CD4-positive, CD25-positive, alpha-beta regulatory T cell (primary cell): Measurements from ENCODE around the gene ACOX3. TPM values are rescaled to one million over a fixed set of nuclear protein-coding genes. Genes with fewer than 3 reads are reported as not detected.
A peak's percentile ranks its signal among the peaks of the same experiment; 100 is the strongest.

Source experiments
- ATAC-seq, 2 donors: fragments of 150-1000 bp; cut with Tn5 transposase; one replicate each; pipeline ENCODE4 v1.10.0; 2021; ENCODE audit warnings: low read depth in 2 of 2, moderate number of reproducible peaks in 2 of 2, moderate library complexity in 1 of 2
- DNase-seq, 3 donors: peaks; one replicate each; pipeline versions ENCODE4 v3.0.0 to v3.0.0-alpha.2; 2012 to 2022; ENCODE audit warnings: mixed read lengths in 1 of 3
- H3K27ac ChIP-seq: one replicate; pipeline ENCODE4 v1.7.0; 2013; ENCODE audit warnings: mild to moderate bottlenecking, low read length; ENCODE audit not compliant: insufficient read depth, poor library complexity, severe bottlenecking
- H3K27me3 ChIP-seq: one replicate; pipeline ENCODE4 v1.7.0; 2013; ENCODE audit warnings: low read length; ENCODE audit not compliant: control insufficient read depth, insufficient read depth
- H3K36me3 ChIP-seq: one replicate; pipeline ENCODE4 v1.7.0; 2013; ENCODE audit warnings: mild to moderate bottlenecking, low read length, moderate library complexity; ENCODE audit not compliant: control insufficient read depth, insufficient read depth
- H3K4me1 ChIP-seq: 2 replicates; pipeline ENCODE4 v1.7.0; 2013; ENCODE audit warnings: mild to moderate bottlenecking, low read length; ENCODE audit not compliant: insufficient read depth, control insufficient read depth, poor library complexity, severe bottlenecking
- H3K4me3 ChIP-seq: one replicate; pipeline ENCODE4 v1.7.0; 2013; ENCODE audit warnings: low read depth, mild to moderate bottlenecking, low read length, moderate library complexity
- H3K9me3 ChIP-seq, 2 experiments: 1 replicate in 1 of 2; 2 replicates in 1 of 2; pipeline ENCODE4 v1.7.0; 2013; ENCODE audit warnings: low read length in 2 of 2, mild to moderate bottlenecking in 1 of 2, moderate library complexity in 1 of 2; ENCODE audit not compliant: control insufficient read depth in 2 of 2
- H3K27ac Mint-ChIP-seq, 3 donors: one replicate each; pipeline ENCODE4 v1.8.0; 2020 to 2022; ENCODE audit warnings: mild to moderate bottlenecking in 3 of 3, mixed read lengths in 3 of 3, moderate library complexity in 2 of 3
- H3K27me3 Mint-ChIP-seq: one replicate; pipeline ENCODE4 v1.8.0; 2022; ENCODE audit warnings: mild to moderate bottlenecking, mixed read lengths
- H3K36me3 Mint-ChIP-seq: one replicate; pipeline ENCODE4 v1.8.0; 2020; ENCODE audit warnings: mixed read lengths
- H3K4me1 Mint-ChIP-seq, 4 donors: one replicate each; pipeline ENCODE4 v1.8.0; 2020 to 2022; ENCODE audit warnings: mixed read lengths in 4 of 4, mild to moderate bottlenecking in 1 of 4
- H3K4me3 Mint-ChIP-seq, 4 donors: one replicate each; pipeline ENCODE4 v1.8.0; 2020 to 2022; ENCODE audit warnings: mild to moderate bottlenecking in 4 of 4, mixed read lengths in 4 of 4, moderate library complexity in 3 of 4
- H3K9me3 Mint-ChIP-seq, 7 donors: one replicate each; pipeline ENCODE4 v1.8.0; 2020 to 2022; ENCODE audit warnings: mixed read lengths in 7 of 7, mild to moderate bottlenecking in 3 of 7, moderate library complexity in 2 of 7
- polyA plus RNA-seq, 4 donors: library from polyadenylated mRNA; unstranded; fragments of 300-500 nt; fragmentation: Illumina TruSeq; gene quantifications; one replicate each; pipeline ENCODE4 v1.2.3, GENCODE V29; 2021
- total RNA-seq: library from RNA; stranded (reverse); gene quantifications from one replicate; pipeline ENCODE4 v1.2.3, GENCODE V29; 2022

ACOX3 gene
- total and polyA plus RNA-seq, 5 donors from 2014 or later, result 13.0 to 22.0 (median 14.2) TPM

GRCh38 chr4:8381814-8382581, 58.5 kb downstream of the ACOX3 start:
- H3K4me1 Mint-ChIP-seq, result no peaks in the 10 kb centered on the region
- peaks cover 21% of the 10 kb centered on the region for H3K36me3 Mint-ChIP-seq
- H3K4me1 ChIP-seq, result no peaks in the 10 kb centered on the region
- no peak for DNase-seq
- no peak overlapping the region for H3K4me3 Mint-ChIP-seq
- H3K4me3 ChIP-seq, result no peak overlapping the region
- no peak overlapping the region for H3K27ac Mint-ChIP-seq
- H3K9me3 Mint-ChIP-seq, result no peaks in the 10 kb centered on the region
- H3K9me3 ChIP-seq, result no peaks in the 10 kb centered on the region
- peaks cover 9% of the 10 kb centered on the region for H3K36me3 ChIP-seq
- no peaks in the 10 kb centered on the region for H3K27me3 ChIP-seq
- H3K27me3 Mint-ChIP-seq, result no peaks in the 10 kb centered on the region
- no peak overlapping the region for H3K27ac ChIP-seq
- ATAC-seq, result no peak

DNA sequence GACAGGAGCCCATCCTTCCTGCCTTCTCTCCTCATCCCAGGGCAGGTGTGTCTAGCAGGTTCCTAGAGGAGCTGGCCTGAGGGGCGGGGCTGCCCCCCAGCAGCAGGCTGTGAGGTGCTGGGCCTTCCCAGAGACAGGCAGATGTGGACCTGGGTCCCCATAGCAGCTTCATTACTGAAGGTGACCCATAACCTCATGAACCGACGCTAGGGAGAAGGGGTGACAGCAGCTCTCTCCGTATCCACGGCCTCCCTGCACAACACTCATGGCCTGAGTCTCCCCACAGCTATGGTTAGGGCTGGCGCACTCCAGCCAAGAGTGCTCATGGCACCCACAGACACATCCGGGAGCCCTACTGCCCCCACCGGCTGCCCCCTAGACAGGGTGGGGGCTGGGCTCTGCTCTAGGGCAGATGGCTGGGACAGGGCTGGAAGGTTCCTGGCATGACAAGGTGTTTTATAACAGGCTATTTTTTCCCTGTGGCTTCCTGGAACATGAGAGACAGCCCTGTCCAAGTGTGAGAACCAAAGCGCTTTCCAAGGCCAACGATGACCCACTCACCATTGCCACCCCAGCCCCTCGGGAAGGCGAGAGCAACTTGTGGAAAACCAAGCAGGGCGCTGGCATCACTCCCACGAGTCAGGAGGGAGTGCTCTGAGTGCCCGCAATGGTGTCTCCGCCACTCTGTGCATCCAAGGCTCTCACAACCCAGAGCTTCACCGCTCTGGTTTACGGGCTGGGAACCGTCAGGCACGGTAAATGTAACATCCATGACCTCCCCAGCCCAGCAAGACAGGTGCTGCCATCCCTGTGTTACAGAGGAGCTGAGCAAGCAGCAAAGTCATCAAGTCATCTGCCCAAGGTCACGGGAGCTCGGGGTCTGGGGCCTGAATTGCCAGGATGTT, 59.8 kb downstream of the ACOX3 start:
- H3K27ac Mint-ChIP-seq, result no peak overlapping the region
- no peak overlapping the region for H3K27ac ChIP-seq
- H3K4me3 Mint-ChIP-seq, result no peak overlapping the region
- peaks cover 19% of the 10 kb centered on the region for H3K36me3 Mint-ChIP-seq
- H3K4me3 ChIP-seq, result no peak overlapping the region
- no peaks in the 10 kb centered on the region for H3K9me3 Mint-ChIP-seq
- no peaks in the 10 kb centered on the region for H3K27me3 ChIP-seq
- H3K4me1 ChIP-seq, result no peaks in the 10 kb centered on the region
- no peak for DNase-seq
- H3K36me3 ChIP-seq, result peaks cover 4% of the 10 kb centered on the region
- no peaks in the 10 kb centered on the region for H3K27me3 Mint-ChIP-seq
- ATAC-seq, result no peak
- H3K4me1 Mint-ChIP-seq, result no peaks in the 10 kb centered on the region
- no peaks in the 10 kb centered on the region for H3K9me3 ChIP-seq

- Histone ChIP-seq H3K27ac (no peak overlapping the region), H3K9me3 (no peaks in the 10 kb centered on the region), H3K36me3 (peaks cover 3% of the 10 kb centered on the region), H3K4me1 (no peaks in the 10 kb centered on the region), H3K27me3 (no peaks in the 10 kb centered on the region), H3K4me3 (no peak overlapping the region)
- no peak overlapping the region for H3K4me3 Mint-ChIP-seq
- peaks cover 12% of the 10 kb centered on the region for H3K36me3 Mint-ChIP-seq
- DNase-seq (no peak), ATAC-seq (no peak)
- no peak overlapping the region for H3K27ac Mint-ChIP-seq
- H3K27me3 Mint-ChIP-seq, result no peaks in the 10 kb centered on the region
- no peaks in the 10 kb centered on the region for H3K9me3 Mint-ChIP-seq
- H3K4me1 Mint-ChIP-seq, result no peaks in the 10 kb centered on the region
Measured at GRCh38 chr4:8379771-8380170, 60.8 kb downstream of the ACOX3 start.

DNA sequence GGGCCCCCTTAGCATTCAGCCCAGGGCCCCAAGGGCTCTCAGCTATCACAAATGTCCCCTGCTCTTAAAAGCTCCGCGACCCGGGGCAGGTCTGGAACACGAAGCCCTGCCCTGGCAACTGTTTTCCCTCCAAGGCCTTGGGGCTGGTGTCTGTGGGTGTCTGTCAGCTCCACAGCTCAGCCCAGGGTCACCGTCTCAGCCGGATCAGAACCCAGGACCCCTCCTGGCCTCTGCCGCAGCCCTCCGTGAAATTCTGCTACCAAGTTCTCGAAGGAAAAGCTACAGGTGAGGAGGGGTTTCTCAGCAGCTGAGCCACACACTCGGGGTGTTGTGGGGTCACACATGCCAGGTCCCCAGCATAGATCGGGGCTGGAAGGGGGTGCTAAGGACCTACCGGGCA, 61.2 kb downstream of the ACOX3 start:
- Mint-ChIP-seq H3K27ac (no peak overlapping the region), H3K36me3 (peaks cover 12% of the 10 kb centered on the region)

DNA sequence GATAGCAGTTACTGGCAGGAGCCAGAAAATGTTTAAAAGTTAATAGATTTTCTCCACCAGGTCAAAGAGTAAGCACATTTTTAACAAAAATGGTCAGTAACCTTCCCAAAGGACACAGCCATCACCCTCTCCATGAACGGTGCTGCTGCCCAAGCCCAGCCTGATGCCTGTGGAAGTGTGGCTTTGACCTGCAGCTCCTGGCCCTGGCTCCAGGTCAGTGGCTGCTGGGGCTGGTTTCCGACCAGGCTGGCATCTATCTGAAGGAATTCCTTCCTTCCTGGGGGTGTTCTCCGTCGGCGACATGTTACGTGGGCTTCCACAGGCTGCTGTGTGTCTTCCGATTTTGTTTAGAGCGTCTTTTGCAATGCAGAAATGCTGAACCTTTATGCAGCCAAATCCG, 61.7 kb downstream of the ACOX3 start:
- DNase-seq (no peak), ATAC-seq (no peak)
- no peak overlapping the region for H3K4me3 ChIP-seq

More for the DNA sequence above, 61.2 kb downstream of the ACOX3 start:
- Mint-ChIP-seq H3K27me3 (no peaks in the 10 kb centered on the region), H3K4me3 (no peak overlapping the region), H3K9me3 (no peaks in the 10 kb centered on the region), H3K4me1 (no peaks in the 10 kb centered on the region)
- DNase-seq, result no peak
- H3K4me3 ChIP-seq, result no peak overlapping the region
- no peak overlapping the region for H3K27ac ChIP-seq
- no peak for ATAC-seq
- no peaks in the 10 kb centered on the region for H3K27me3 ChIP-seq
- H3K9me3 ChIP-seq, result no peaks in the 10 kb centered on the region
- peaks cover 3% of the 10 kb centered on the region for H3K36me3 ChIP-seq
- no peaks in the 10 kb centered on the region for H3K4me1 ChIP-seq

DNA sequence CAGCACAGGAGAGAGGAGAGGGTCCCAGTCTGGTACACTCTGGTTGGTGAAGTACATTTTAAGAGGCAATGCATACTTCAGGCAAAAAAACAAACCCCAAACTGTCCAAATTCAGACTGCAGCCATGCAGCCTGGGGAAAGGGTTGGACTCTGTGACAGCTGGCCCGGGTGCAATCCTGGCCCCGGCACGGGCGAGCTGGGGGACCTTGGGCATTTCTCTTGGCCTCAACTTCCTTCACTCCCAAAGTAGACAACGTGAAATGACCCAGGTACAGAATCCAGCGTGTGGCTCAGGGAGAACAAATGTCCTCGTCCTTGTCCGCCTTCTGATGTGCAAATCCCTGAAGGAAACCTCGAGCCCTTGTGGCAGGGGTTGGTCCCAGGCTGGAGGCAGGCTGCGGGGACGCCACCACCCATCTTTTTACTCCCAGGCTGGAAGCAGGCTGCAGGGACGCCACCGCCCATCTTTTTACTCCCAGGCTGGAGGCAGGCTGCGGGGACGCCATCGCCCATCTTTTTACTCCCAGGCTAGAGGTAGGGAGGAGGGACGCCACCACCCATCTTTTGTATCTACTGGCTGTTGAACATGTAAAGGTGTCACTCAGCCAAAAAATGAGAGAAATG, 62.3 kb downstream of the ACOX3 start:
- H3K4me3 Mint-ChIP-seq, result peak overlapping the region in 1 of 4 donors; percentile 58
- peak overlapping the region in 1 of 3 donors; percentile 42 for H3K27ac Mint-ChIP-seq
- no peak overlapping the region for H3K4me3 ChIP-seq
- no peaks in the 10 kb centered on the region for H3K4me1 ChIP-seq
- H3K36me3 Mint-ChIP-seq, result peaks cover 12% of the 10 kb centered on the region
- ATAC-seq (no peak), DNase-seq (no peak)
- H3K9me3 ChIP-seq, result no peaks in the 10 kb centered on the region
- H3K27me3 Mint-ChIP-seq, result no peaks in the 10 kb centered on the region
- H3K4me1 Mint-ChIP-seq, result no peaks in the 10 kb centered on the region
- no peak overlapping the region for H3K27ac ChIP-seq
- no peaks in the 10 kb centered on the region for H3K27me3 ChIP-seq
- H3K9me3 Mint-ChIP-seq, result no peaks in the 10 kb centered on the region
- peaks cover 3% of the 10 kb centered on the region for H3K36me3 ChIP-seq

More for the DNA sequence above, 61.7 kb downstream of the ACOX3 start:
- no peaks in the 10 kb centered on the region for H3K27me3 Mint-ChIP-seq
- H3K9me3 Mint-ChIP-seq, result no peaks in the 10 kb centered on the region
- Histone ChIP-seq H3K36me3 (peaks cover 3% of the 10 kb centered on the region), H3K9me3 (no peaks in the 10 kb centered on the region), H3K27me3 (no peaks in the 10 kb centered on the region), H3K27ac (no peak overlapping the region), H3K4me1 (no peaks in the 10 kb centered on the region)
- H3K4me1 Mint-ChIP-seq, result no peaks in the 10 kb centered on the region
- no peak overlapping the region for H3K4me3 Mint-ChIP-seq
- peak overlapping the region in 1 of 3 donors; percentile 26 for H3K27ac Mint-ChIP-seq
- H3K36me3 Mint-ChIP-seq, result peaks cover 8% of the 10 kb centered on the region

DNA sequence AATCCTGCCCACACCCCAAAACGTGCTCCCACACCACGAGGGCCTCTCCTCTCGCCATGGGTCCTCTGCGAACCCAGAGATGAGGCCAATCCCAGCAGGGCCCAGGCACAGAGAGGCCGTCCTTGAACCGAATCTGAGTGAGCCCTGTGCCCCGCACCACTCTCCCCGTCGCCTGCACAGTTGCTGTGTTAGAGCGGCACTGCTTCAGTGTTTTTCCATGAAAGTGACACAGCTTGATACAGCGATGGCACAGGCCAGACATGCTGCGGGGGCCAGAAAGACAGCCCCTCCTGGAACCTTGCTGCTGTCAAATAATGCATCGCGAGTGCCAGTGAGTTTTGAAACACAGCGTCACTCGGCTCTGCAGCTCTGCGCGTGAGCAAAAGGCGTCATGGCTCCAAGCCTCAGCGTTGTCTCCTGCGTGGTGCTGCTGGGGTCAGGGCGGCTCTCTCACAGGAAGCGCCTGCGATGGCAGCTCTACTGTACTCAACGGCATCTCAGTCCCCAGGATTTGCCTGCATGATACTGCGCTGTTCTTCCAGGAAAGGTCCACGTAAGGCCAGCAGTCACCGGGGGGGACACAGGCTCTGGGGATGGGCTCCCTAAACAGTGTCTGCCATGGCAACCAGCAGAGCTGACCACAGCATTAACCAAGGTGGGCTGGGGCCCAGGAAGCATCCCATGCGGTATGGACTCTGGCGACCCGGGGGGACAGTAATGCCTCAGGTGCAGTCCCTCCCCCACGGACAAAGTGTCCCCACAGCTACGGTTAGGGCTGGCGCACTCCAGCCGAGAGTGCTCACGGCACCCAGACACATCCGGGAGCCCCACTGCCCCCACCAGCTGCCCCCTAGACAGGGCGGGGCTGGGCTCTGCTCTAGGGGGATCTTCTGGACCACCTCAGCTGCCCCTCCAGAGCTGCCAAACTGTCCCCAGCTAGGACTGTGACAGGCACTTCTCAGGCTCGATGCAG, 63.1 kb downstream of the ACOX3 start:
- Mint-ChIP-seq H3K4me1 (no peaks in the 10 kb centered on the region), H3K36me3 (peaks cover 14% of the 10 kb centered on the region), H3K4me3 (no peak overlapping the region), H3K9me3 (no peaks in the 10 kb centered on the region), H3K27me3 (no peaks in the 10 kb centered on the region), H3K27ac (peak overlapping the region in 1 of 3 donors; percentile 74)
- ATAC-seq (no peak), DNase-seq (no peak)
- Histone ChIP-seq H3K36me3 (peaks cover 3% of the 10 kb centered on the region), H3K4me3 (no peak overlapping the region), H3K27ac (no peak overlapping the region), H3K9me3 (no peaks in the 10 kb centered on the region), H3K4me1 (no peaks in the 10 kb centered on the region), H3K27me3 (no peaks in the 10 kb centered on the region)
